ENCODE data around the gene TMOD1.

- TF ChIP-seq CTCF (IDR thresholded peaks at IDR 0.05; ENCODE audit: low read depth, low read length, poor library complexity, severe bottlenecking) (no peak), EZH2phosphoT487 (IDR thresholded peaks at IDR 0.05; ENCODE audit: borderline replicate concordance, low read length) (no peak)
Observed at GRCh38 chr9:97519441-97519970, 18.0 kb downstream of the TMOD1 start.

Data from DOHH2 (cell line).